BJ (cell line): Measurements from ENCODE around the gene SLC45A2. TPM values are rescaled to one million over a fixed set of nuclear protein-coding genes. Genes with fewer than 3 reads are reported as not detected.

Experiments
- CTCF ChIA-PET: fragments of 350-600 bp; formaldehyde crosslinking; extraction: SDS; loops from one replicate; lab custom pipeline; 2021; ENCODE audit warnings: antibody characterized with exemption, inconsistent platforms; lab: Yijun Ruan, JAX
- POLR2A ChIA-PET: fragments of 300-600 bp; sonication (Branson Sonifier 250); formaldehyde crosslinking; extraction: SDS; loops from one replicate; lab custom pipeline; 2021; ENCODE audit warnings: antibody characterized with exemption; lab: Charles Lee
- DNase-seq: peaks from one replicate; pipeline ENCODE4 v3.0.0-alpha.2; 2011; ENCODE audit warnings: low read depth
- H3K27me3 ChIP-seq: 2 replicates; pipeline ENCODE4 v1.6.0; 2011; ENCODE audit warnings: low read length; ENCODE audit not compliant: control insufficient read depth, insufficient read depth
- H3K36me3 ChIP-seq: 2 replicates; pipeline ENCODE4 v1.5.1; 2011; ENCODE audit warnings: low read length; ENCODE audit not compliant: control insufficient read depth, insufficient read depth
- H3K4me3 ChIP-seq: 2 replicates; pipeline ENCODE4 v1.5.1; 2011; ENCODE audit warnings: low read depth, mild to moderate bottlenecking, control low read depth, low read length
- CTCF ChIP-seq: IDR thresholded peaks from 2 replicates; pipeline ENCODE4 v1.5.1; 2011; ENCODE audit warnings: low read depth, mild to moderate bottlenecking, control low read depth, inconsistent platforms, low read length, moderate library complexity; ENCODE audit not compliant: insufficient read depth
- polyA plus RNA-seq: library from polyadenylated mRNA; depleted of rRNA; stranded (reverse); fragments of >200 nt; gene quantifications from 2 replicates; pipeline ENCODE4 v1.2.3, GENCODE V29; 2011

Gene SLC45A2
- polyA plus RNA-seq, 1 experiment, result not detected

DNA sequence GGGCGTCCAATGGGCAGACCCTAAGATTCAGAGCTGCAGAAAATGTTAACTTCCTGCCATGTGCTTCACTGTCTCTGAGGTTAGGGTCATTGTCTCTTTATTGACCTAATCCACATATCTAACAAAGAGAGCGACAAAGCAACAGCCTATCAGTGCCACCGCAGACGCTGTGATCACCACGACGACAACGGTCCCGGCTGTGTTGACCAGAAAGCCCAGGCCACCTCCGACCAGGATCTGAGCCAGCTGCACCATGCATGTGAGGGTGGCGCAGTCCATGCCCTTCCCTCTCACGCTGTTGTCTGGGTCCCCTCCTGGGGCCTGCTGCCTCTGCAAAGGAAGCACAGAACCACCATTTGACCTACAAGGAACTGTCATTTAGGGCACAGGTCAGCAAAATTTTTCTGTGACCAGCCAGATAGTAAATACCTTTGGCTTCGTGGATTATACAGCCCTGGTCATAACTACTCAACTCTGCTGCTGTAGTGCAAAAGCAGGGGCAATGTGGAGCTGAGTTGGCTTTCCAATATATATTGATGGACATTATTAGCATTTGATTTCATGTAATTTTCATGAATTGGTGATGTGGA, 39.9 kb downstream of the SLC45A2 start:
- Histone ChIP-seq H3K36me3 (no peaks in the 10 kb centered on the region), H3K27me3 (peaks cover 31% of the 10 kb centered on the region), H3K4me3 (no peak overlapping the region)
- no peak for TF ChIP-seq CTCF
- CTCF ChIA-PET, result interaction anchor here (1.1 to 2.3 kb wide), 2 partner anchors 10 to 25 kb away, joined by 6 to 8 read pairs; no protein-coding TSS in a partner anchor
- DNase-seq, result no peak
- POLR2A ChIA-PET, result no interaction called here

DNA sequence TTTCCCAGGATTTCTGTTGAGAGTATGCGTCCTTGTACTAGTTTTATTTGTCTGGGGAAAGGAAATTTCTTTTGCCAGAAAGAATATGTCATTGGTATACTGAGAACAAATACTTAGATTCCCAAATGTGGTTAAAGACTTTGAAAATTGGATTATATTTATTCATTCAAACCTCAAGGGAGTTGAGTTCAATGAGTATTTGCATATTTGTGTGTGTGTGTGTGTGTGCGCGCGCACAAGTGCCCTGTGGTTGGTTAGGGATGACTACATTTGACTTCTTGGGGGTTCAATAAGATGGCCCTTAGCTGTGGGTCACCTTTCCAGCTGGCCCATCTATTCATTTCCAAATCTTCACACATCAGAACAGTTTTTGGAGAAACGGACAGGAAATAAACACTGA, 43.4 kb downstream of the SLC45A2 start:
- DNase-seq, result no peak
- no peak for TF ChIP-seq CTCF
- CTCF ChIA-PET, result interaction anchor here (3.0 kb wide), 1 partner anchor 29 kb away, joined by 15 read pairs; no protein-coding TSS in a partner anchor
- POLR2A ChIA-PET, result no interaction called here
- Histone ChIP-seq H3K4me3 (no peak overlapping the region), H3K36me3 (no peaks in the 10 kb centered on the region), H3K27me3 (peaks cover 48% of the 10 kb centered on the region)

- TF ChIP-seq CTCF, result no peak
- DNase-seq, result no peak
- H3K4me3 ChIP-seq, result no peak overlapping the region
- peaks cover 47% of the 10 kb centered on the region for H3K27me3 ChIP-seq
- H3K36me3 ChIP-seq, result no peaks in the 10 kb centered on the region
- CTCF ChIA-PET, result interaction anchor here (0.5 to 3.0 kb wide), 4 partner anchors 8 to 135 kb away, joined by 3 to 15 read pairs (median 3); no protein-coding TSS in a partner anchor
- POLR2A ChIA-PET, result no interaction called here
Observed at GRCh38 chr5:33939556-33940262, 44.8 kb downstream of the SLC45A2 start.

DNA sequence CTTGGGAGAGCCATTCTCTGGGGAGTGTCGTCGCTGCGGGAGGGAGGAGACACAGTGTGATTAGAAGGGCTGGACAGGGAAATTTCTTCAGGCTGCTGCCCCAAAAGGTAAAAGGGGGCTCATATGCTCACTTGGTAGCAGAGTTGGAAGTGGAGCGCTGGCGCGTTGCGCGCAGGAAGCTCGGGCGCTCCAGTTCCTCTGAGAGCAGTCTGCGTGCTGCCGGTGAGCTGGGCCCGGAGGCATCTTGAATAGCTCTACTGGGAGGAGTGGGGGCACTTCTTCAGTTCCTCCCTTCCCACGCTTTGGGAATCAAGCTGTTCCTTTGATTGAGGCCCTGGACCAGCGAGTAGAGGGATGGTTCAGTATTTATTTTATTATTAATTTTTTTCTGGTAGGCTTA, 45.6 kb downstream of the SLC45A2 start:
- Histone ChIP-seq H3K27me3 (peaks cover 45% of the 10 kb centered on the region), H3K4me3 (no peak overlapping the region), H3K36me3 (no peaks in the 10 kb centered on the region)
- no peak for DNase-seq
- ChIA-PET CTCF (interaction anchor here (0.8 to 3.0 kb wide), 2 partner anchors 8 to 31 kb away, joined by 3 to 15 read pairs; no protein-coding TSS in a partner anchor), POLR2A (no interaction called here)
- TF ChIP-seq CTCF, result no peak

GRCh38 chr5:33938507-33938796, 46.0 kb downstream of the SLC45A2 start:
- Histone ChIP-seq H3K4me3 (no peak overlapping the region), H3K27me3 (peaks cover 44% of the 10 kb centered on the region), H3K36me3 (no peaks in the 10 kb centered on the region)
- ChIA-PET POLR2A (no interaction called here), CTCF (interaction anchor here (3.0 kb wide), 1 partner anchor 31 kb away, joined by 15 read pairs; no protein-coding TSS in a partner anchor)
- DNase-seq, result no peak
- TF ChIP-seq CTCF, result no peak
